ENCODE data around the gene PRKAR1B.

The PRKAR1B gene

GRCh38 chr7:575425-576366 lies 151.4 kb downstream of the PRKAR1B start:
- no peak overlapping the region for H3K4me3 ChIP-seq (ENCODE audit: severe bottlenecking)
- H3K27me3 ChIP-seq (ENCODE audit: insufficient read depth, poor library complexity, severe bottlenecking), result no peaks in the 10 kb centered on the region
- no peak for ATAC-seq (ENCODE audit: low read depth)
- H3K9me3 ChIP-seq (ENCODE audit: severe bottlenecking), result no peaks in the 10 kb centered on the region
- H3K27ac ChIP-seq (ENCODE audit: poor library complexity, severe bottlenecking), result no peak overlapping the region
- H3K4me1 ChIP-seq (ENCODE audit: insufficient read depth, poor library complexity, severe bottlenecking), result no peaks in the 10 kb centered on the region
- no peaks in the 10 kb centered on the region for H3K36me3 ChIP-seq (ENCODE audit: low read depth)
- no peak for DNase-seq (ENCODE audit: low spot score)
- TF ChIP-seq CTCF (IDR thresholded peaks at IDR 0.05; ENCODE audit: poor library complexity, severe bottlenecking), result no peak

GRCh38 chr7:574661-575395 lies 152.3 kb downstream of the PRKAR1B start:
- Histone ChIP-seq H3K9me3 (ENCODE audit: severe bottlenecking) (no peaks in the 10 kb centered on the region), H3K27me3 (ENCODE audit: insufficient read depth, poor library complexity, severe bottlenecking) (no peaks in the 10 kb centered on the region), H3K4me1 (ENCODE audit: insufficient read depth, poor library complexity, severe bottlenecking) (no peaks in the 10 kb centered on the region), H3K4me3 (ENCODE audit: severe bottlenecking) (no peak overlapping the region), H3K36me3 (ENCODE audit: low read depth) (no peaks in the 10 kb centered on the region), H3K27ac (ENCODE audit: poor library complexity, severe bottlenecking) (no peak overlapping the region)
- ATAC-seq (ENCODE audit: low read depth) (no peak), DNase-seq (ENCODE audit: low spot score) (no peak)
- no peak for TF ChIP-seq CTCF (IDR thresholded peaks at IDR 0.05; ENCODE audit: poor library complexity, severe bottlenecking)

DNA sequence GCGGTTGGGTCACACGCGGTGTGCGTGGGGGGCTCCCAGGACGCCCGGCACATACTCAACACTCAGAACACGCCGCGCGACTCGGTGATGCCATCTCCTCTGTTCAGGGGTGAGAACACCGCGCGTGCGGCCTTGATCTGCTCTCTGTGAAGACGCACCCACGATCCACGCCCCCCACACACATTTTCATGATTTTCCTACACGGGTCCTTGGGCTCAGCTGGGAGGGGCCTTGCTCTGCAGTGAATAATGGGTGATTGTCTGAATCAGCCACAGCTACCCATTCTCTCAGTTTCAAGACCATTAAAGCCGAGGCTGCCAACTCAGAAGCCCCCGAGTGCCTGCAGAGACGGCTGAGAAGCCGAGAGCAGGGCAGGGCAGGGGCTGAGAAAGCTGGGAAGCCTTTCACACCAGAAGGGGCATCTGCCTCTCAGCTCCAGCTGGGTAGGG lies 153.1 kb downstream of the PRKAR1B start:
- ATAC-seq (ENCODE audit: low read depth), result no peak
- Histone ChIP-seq H3K9me3 (ENCODE audit: severe bottlenecking) (no peaks in the 10 kb centered on the region), H3K27ac (ENCODE audit: poor library complexity, severe bottlenecking) (no peak overlapping the region), H3K27me3 (ENCODE audit: insufficient read depth, poor library complexity, severe bottlenecking) (no peaks in the 10 kb centered on the region), H3K36me3 (ENCODE audit: low read depth) (no peaks in the 10 kb centered on the region), H3K4me3 (ENCODE audit: severe bottlenecking) (no peak overlapping the region), H3K4me1 (ENCODE audit: insufficient read depth, poor library complexity, severe bottlenecking) (no peaks in the 10 kb centered on the region)
- DNase-seq (ENCODE audit: low spot score), result no peak
- TF ChIP-seq CTCF (IDR thresholded peaks at IDR 0.05; ENCODE audit: poor library complexity, severe bottlenecking), result no peak

- H3K9me3 ChIP-seq (ENCODE audit: severe bottlenecking), result no peaks in the 10 kb centered on the region
- H3K27ac ChIP-seq (ENCODE audit: poor library complexity, severe bottlenecking), result no peak overlapping the region
- H3K4me1 ChIP-seq (ENCODE audit: insufficient read depth, poor library complexity, severe bottlenecking), result no peaks in the 10 kb centered on the region
- TF ChIP-seq CTCF (IDR thresholded peaks at IDR 0.05; ENCODE audit: poor library complexity, severe bottlenecking), result no peak
- ATAC-seq (ENCODE audit: low read depth) (no peak), DNase-seq (ENCODE audit: low spot score) (no peak)
- no peaks in the 10 kb centered on the region for H3K27me3 ChIP-seq (ENCODE audit: insufficient read depth, poor library complexity, severe bottlenecking)
- H3K4me3 ChIP-seq (ENCODE audit: severe bottlenecking), result no peak overlapping the region
- no peaks in the 10 kb centered on the region for H3K36me3 ChIP-seq (ENCODE audit: low read depth)
These were observed 153.7 kb downstream of the PRKAR1B start for GRCh38 chr7:573269-573932.

Measured in RWPE2 (cell line).